MM.1S (cell line): Measurements from ENCODE around the gene ARHGEF37.

Experiments used
- DNase-seq: peaks from one replicate; pipeline ENCODE4 v3.0.0-alpha.2; 2015
- H2AFZ ChIP-seq: fragments of 300-600 bp; sonication (generic); 2 replicates; pipeline ENCODE4 v1.6.0; 2016; ENCODE audit warnings: antibody characterized with exemption, low read length
- H3F3A ChIP-seq: fragments of 300-600 bp; sonication (generic); 2 replicates; pipeline ENCODE4 v1.6.1; 2016; ENCODE audit warnings: mild to moderate bottlenecking, antibody characterized with exemption, low read length, moderate library complexity, mixed read lengths; ENCODE audit not compliant: insufficient read depth
- H3K27ac ChIP-seq: fragments of 300-600 bp; sonication (generic); 2 replicates; pipeline ENCODE4 v1.5.1; 2016; ENCODE audit warnings: mild to moderate bottlenecking, low read length
- H3K27me3 ChIP-seq: fragments of 300-600 bp; sonication (generic); replicated peaks from 2 replicates; pipeline ENCODE4 v1.6.0; 2016; ENCODE audit warnings: low read length; ENCODE audit not compliant: insufficient read depth
- H3K36me3 ChIP-seq: fragments of 300-600 bp; sonication (generic); replicated peaks from 2 replicates; pipeline ENCODE4 v1.6.1; 2016; ENCODE audit warnings: mild to moderate bottlenecking, low read length, mixed read lengths; ENCODE audit not compliant: insufficient read depth
- H3K4me1 ChIP-seq: fragments of 300-600 bp; sonication (generic); 2 replicates; pipeline ENCODE4 v1.6.1; 2016; ENCODE audit warnings: low read length, mixed read lengths
- H3K4me2 ChIP-seq: fragments of 300-600 bp; sonication (generic); 2 replicates; pipeline ENCODE4 v1.6.0; 2016; ENCODE audit warnings: low read depth, low read length
- H3K4me3 ChIP-seq: fragments of 300-600 bp; sonication (generic); 2 replicates; pipeline ENCODE4 v1.5.1; 2016; ENCODE audit warnings: low read length, mixed read lengths
- H3K79me2 ChIP-seq: fragments of 300-600 bp; sonication (generic); 2 replicates; pipeline ENCODE4 v1.6.1; 2016; ENCODE audit warnings: mixed run types, low read length, mixed read lengths
- H3K9ac ChIP-seq: fragments of 300-600 bp; sonication (generic); 2 replicates; pipeline ENCODE4 v1.6.1; 2016; ENCODE audit warnings: low read length, mixed read lengths
- H3K9me2 ChIP-seq: fragments of 300-600 bp; sonication (generic); replicated peaks from 2 replicates; pipeline ENCODE4 v1.6.1; 2016; ENCODE audit warnings: mild to moderate bottlenecking, low read length, mixed read lengths; ENCODE audit not compliant: insufficient read depth
- H3K9me3 ChIP-seq: fragments of 300-600 bp; sonication (generic); replicated peaks from 2 replicates; pipeline ENCODE4 v1.6.1; 2016; ENCODE audit warnings: mild to moderate bottlenecking, low read length, mixed read lengths; ENCODE audit not compliant: insufficient read depth
- H4K20me1 ChIP-seq: fragments of 300-600 bp; sonication (generic); 2 replicates; pipeline ENCODE4 v1.6.1; 2016; ENCODE audit warnings: mild to moderate bottlenecking, low read length, moderate library complexity, mixed read lengths; ENCODE audit not compliant: insufficient read depth
- EZH2 ChIP-seq: fragments of 300-600 bp; sonication (generic); optimal IDR thresholded peaks from 2 replicates; pipeline ENCODE3; 2017; ENCODE audit warnings: low read depth, mild to moderate bottlenecking, antibody characterized with exemption, low read length, mixed read lengths
- EZH2phosphoT487 ChIP-seq: fragments of 300-600 bp; sonication (generic); IDR thresholded peaks from 2 replicates; pipeline ENCODE4 v1.6.1; 2018; ENCODE audit warnings: antibody characterized with exemption, low read length
- TF ChIP-seq, protein P1 (sequence below): fragments of 300-600 bp; sonication (generic); IDR thresholded peaks from 2 replicates; pipeline ENCODE4 v1.5.1; 2016; ENCODE audit warnings: antibody characterized with exemption, low read length, mixed read lengths

The ARHGEF37 gene

DNA sequence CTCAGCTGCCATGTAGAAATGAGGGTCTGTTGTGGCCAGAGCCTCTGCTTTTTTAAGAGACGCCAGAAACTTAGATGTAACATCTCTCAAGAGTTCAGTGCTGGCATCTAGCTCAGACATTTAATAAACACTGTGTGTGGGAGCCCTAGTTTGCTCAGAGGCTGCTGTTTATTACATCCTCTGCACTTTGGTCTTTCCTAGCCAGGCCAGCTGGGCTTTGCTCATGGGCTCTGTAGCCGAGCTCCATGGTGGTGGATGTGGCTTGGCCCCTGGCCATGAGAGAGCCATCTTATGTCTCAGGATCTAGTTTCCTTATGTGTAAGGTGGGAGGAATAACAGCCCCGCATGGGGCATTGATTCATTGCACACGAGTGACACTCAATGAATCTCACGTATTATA, 30.0 kb downstream of the ARHGEF37 start:
- H3K9me2 ChIP-seq: no peaks in the 10 kb centered on the region
- H3K27ac ChIP-seq: no peak overlapping the region
- H2AFZ ChIP-seq: no peak overlapping the region
- H3K9ac ChIP-seq: no peak overlapping the region
- no peak overlapping the region for H3K4me3 ChIP-seq
- TF ChIP-seq EZH2phosphoT487 (no peak), EZH2 (no peak)
- TF ChIP-seq, protein P1, sequence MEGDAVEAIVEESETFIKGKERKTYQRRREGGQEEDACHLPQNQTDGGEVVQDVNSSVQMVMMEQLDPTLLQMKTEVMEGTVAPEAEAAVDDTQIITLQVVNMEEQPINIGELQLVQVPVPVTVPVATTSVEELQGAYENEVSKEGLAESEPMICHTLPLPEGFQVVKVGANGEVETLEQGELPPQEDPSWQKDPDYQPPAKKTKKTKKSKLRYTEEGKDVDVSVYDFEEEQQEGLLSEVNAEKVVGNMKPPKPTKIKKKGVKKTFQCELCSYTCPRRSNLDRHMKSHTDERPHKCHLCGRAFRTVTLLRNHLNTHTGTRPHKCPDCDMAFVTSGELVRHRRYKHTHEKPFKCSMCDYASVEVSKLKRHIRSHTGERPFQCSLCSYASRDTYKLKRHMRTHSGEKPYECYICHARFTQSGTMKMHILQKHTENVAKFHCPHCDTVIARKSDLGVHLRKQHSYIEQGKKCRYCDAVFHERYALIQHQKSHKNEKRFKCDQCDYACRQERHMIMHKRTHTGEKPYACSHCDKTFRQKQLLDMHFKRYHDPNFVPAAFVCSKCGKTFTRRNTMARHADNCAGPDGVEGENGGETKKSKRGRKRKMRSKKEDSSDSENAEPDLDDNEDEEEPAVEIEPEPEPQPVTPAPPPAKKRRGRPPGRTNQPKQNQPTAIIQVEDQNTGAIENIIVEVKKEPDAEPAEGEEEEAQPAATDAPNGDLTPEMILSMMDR: no peak
- H3K36me3 ChIP-seq: no peaks in the 10 kb centered on the region
- no peaks in the 10 kb centered on the region for H3K79me2 ChIP-seq
- H3K4me1 ChIP-seq: peaks cover 11% of the 10 kb centered on the region
- no peak for DNase-seq
- no peaks in the 10 kb centered on the region for H4K20me1 ChIP-seq
- no peaks in the 10 kb centered on the region for H3K27me3 ChIP-seq
- no peak overlapping the region for H3K4me2 ChIP-seq
- no peaks in the 10 kb centered on the region for H3K9me3 ChIP-seq
- H3F3A ChIP-seq: peaks cover 7% of the 10 kb centered on the region

DNA sequence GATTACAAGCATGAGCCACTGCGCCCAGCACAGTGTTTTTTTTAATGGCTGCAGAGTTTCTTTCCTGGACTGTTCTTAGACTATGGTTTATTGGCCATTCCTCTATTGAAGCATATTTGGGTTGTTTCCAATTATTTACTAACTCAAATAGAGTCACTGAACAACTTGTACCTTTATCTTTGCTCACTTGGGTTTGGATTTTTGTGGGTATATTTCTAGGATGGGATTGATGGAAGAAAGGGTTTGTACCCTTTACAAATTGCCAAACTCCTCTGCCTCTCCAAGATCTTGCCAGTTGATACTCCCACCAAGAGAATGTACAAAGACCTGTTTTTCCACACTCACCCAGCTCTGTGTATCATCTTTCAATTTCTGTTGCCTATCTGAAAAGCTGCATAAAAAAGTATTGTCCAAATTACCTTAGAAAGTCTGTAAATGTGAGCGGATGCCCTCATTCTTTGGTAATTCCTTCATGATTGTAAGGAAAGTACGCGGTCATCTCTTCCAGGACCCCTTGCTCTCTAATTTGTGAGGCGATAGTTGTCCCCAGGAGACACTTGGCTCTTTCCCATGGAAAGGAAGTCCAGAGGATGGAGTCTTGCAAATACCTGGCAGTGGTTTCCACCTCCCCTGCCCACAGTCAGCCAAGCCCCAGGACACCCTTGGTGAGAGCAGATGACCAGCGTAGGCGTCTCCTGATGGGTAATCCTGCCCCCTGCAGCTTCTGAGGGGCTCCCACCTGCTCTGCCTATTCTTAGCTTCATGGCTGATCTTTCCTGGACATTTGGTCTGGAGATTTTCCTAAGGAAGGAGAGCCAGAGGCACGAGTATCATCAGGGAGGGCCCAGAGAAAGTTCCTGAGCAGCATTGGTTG, 33.0 kb downstream of the ARHGEF37 start:
- no peaks in the 10 kb centered on the region for H4K20me1 ChIP-seq
- H3K4me3 ChIP-seq: no peak overlapping the region
- peaks cover 13% of the 10 kb centered on the region; the same call in 1 of the 2 replicates for H3F3A ChIP-seq
- H3K9me2 ChIP-seq: no peaks in the 10 kb centered on the region
- peaks cover 34% of the 10 kb centered on the region for H3K4me1 ChIP-seq
- TF ChIP-seq EZH2: no peak
- TF ChIP-seq, protein P1: no peak
- TF ChIP-seq EZH2phosphoT487: no peak
- H3K79me2 ChIP-seq: no peaks in the 10 kb centered on the region
- H3K27ac ChIP-seq: no peak overlapping the region
- no peak for DNase-seq
- H3K36me3 ChIP-seq: no peaks in the 10 kb centered on the region
- no peaks in the 10 kb centered on the region for H3K9me3 ChIP-seq
- H3K9ac ChIP-seq: no peak overlapping the region
- H3K27me3 ChIP-seq: no peaks in the 10 kb centered on the region
- H2AFZ ChIP-seq: no peak overlapping the region
- H3K4me2 ChIP-seq: no peak overlapping the region

DNA sequence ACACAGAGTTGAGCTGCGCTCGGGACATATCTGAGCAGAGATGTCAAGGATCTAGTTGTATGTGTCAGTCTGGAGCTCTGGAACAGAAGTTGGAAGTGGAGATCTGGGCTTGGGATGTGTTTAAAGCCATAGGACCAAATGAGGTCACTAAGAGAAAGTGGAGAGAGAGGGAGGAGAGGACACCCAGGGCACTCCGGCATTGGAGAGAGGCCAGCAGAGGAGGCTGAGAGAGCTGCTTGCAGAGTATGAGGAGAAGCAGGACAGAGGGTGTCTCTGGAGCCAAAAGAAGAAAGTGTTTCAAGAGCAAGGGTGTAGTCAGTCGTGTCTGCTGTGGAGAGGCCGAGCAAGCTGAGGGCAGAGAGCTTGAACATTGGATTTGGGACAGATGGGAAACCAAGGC, 34.7 kb downstream of the ARHGEF37 start:
- H3K9me2 ChIP-seq: no peaks in the 10 kb centered on the region
- no peaks in the 10 kb centered on the region for H4K20me1 ChIP-seq
- H3F3A ChIP-seq: peaks cover 13% of the 10 kb centered on the region; the same call in 1 of the 2 replicates
- no peaks in the 10 kb centered on the region for H3K9me3 ChIP-seq
- no peak for TF ChIP-seq EZH2phosphoT487
- TF ChIP-seq, protein P1: no peak
- no peak for TF ChIP-seq EZH2
- DNase-seq: no peak
- H3K4me2 ChIP-seq: peak overlapping the region; percentile 41; the same call in 1 of the 2 replicates
- no peaks in the 10 kb centered on the region for H3K36me3 ChIP-seq
- H2AFZ ChIP-seq: no peak overlapping the region
- peaks cover 34% of the 10 kb centered on the region for H3K4me1 ChIP-seq
- H3K9ac ChIP-seq: no peak overlapping the region
- no peak overlapping the region for H3K27ac ChIP-seq
- no peak overlapping the region for H3K4me3 ChIP-seq
- no peaks in the 10 kb centered on the region for H3K79me2 ChIP-seq
- no peaks in the 10 kb centered on the region for H3K27me3 ChIP-seq
